COR-L47 (cell line): ENCODE results near the gene MAPK8IP2.
"Not testable (repeated sequence)": the region's sequence is repeated elsewhere in the genome, so short reads cannot be mapped to it uniquely, and the experiment has no call there.

Experiments used
- DNase-seq: peaks from one replicate; lab custom pipeline; 2025; lab: John Stamatoyannopoulos, UW

The MAPK8IP2 gene

DNA sequence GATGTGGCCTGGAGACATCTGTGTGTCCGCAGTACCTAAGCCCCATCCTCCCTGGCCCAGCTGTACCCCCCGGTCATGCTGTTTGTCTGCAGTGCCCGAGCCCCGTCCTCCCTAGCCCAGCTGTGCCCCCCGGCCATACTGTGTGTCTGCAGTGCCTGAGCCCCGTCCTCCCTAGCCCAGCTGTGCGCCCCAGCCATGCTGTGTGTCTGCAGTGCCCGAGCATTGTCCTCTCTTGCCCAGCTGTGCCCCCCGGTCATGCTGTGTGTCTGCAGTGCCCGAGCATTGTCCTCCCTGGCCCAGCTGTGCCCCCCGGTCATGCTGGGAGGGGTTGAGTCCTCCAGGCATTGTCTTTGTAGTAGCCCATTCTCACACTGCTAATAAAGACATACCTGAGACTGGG lies 35.0 kb downstream of the MAPK8IP2 start:
- DNase-seq = no peak

DNA sequence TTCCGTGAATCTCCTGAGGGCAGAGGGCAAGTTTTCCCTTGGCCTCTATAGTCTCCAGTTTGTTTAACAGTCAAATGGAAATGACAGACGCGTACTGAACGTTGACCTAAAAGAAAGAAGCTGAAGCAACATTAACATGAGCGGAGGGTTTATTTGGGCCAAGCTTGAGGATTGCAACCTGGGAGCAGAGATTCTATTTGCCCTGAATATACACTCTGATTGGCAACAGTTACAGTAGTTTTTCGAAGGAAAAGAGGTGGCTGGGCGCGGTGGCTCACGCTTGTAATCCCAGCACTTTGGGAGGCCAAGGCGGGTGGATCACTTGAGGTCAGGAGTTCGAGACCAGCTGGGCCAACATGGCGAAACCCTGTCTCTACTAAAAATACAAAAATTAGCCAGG lies 39.7 kb downstream of the MAPK8IP2 start:
- not testable (repeated sequence) for DNase-seq

DNA sequence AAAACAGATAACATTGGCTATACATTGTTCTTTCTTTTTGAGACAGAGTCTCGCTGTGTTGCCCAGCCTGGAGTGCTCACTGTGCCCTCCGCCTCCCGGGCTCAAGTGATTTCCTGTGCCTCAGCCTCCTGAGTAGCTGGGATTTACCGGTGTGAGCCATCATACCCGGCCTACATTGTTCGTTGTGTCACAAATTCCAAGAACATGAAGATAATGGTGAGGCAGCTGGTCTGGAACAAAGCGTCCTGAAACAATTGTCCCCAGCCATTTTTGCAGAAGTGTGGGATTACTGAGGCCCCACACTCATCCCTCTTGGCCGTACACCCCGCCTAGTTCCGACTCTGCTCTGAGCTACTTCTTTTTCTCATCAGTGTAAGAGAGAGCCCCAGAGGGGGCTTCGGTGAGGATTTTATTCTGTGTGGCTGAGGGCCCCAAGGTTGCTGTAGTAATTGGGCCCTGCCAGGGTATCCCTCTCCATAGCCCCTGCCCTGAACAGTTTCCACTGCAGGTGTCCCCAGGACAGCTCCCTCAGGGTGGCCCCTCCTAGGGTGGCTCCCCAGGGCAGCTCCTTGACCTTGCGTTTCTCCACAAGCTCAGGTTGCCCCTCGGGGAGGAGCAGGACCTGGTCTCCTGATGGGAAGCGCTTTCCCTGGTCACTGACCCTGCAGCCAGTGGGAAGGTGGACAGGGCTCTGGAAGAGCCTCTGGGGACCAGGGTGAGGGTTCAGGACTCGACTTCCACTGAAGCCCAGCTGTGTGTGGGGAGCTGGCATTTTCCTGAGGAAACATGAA lies 40.5 kb downstream of the MAPK8IP2 start:
- no peak for DNase-seq

DNA sequence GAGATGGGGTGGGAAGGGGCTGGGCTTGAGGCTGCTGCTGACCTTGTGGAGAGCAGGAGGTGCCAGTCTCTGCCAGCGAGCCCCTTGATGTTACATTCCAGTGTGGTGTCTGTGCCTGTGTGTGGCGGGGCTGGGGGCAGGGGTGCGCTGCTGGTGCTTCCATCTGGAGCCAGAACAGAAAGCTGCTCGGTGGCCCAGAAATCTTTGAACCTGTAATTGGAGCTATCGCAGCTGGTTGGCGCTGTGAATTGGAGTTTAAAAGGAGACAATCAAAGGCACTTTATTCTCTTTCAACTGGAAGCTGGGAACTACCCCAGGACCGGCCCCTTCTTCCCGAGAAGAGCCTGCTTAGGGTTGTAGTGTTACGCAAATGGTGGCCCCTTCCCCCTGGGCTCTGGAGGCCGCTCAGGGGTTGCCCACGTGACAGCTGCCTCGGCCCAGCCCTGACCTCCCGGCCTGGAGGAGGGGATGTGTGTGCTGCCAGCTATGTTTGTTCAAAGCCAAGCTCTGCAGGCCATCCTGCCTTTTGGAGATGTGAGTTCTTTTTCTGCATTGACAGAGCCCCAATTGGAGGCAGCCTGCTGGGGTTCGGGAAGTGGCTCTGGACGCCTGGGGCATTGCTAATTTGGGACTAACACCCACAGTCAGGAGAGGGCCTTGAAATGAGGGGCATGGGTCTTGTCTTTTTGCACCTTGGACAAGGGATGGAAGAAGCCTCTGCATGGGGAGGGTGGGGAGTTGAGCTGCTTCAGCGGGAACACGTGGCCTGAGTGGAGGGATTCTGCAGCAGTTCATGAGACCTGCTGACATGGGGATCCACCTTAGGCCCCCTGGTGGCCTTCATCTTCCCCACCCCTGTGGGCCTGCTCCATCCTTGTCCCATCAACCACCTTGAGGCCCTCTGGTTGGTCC lies 41.4 kb downstream of the MAPK8IP2 start:
- DNase-seq = no peak

DNA sequence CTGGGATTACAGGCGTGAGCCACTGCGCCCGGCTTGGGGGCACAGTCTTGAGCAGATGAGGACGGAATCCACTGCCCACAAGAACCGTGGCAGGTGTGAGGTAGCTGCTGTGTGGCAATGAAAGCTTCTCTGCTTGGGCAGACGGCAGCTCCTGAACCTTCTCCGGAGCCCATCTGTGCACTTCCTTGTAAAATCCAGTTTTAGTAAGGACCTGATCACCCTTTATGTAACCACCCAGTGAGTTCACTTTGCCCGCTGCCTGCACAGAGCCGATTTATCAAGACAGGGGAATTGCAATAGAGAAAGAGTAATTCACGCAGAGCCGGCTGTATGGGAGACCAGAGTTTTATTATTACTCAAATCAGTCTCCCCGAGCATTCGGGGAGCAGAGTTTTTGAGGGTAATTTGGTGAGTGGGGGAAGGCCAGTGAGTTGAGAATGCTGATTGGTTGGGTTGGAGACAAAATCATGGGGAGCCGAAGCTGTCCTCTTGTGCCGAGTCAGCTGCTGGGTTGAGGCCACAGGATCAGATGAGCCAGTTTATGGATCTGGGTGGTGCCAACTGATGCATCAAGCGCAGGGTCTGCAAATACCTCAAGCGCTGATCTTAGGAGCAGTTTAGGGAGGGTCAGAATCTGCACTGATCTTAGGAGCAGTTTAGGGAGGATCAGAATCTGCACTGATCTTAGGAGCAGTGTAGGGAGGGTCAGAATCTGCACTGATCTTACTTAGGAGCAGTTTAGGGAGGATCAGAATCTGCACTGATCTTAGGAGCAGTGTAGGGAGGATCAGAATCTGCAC lies 42.6 kb downstream of the MAPK8IP2 start:
- not testable (repeated sequence) for DNase-seq

DNA sequence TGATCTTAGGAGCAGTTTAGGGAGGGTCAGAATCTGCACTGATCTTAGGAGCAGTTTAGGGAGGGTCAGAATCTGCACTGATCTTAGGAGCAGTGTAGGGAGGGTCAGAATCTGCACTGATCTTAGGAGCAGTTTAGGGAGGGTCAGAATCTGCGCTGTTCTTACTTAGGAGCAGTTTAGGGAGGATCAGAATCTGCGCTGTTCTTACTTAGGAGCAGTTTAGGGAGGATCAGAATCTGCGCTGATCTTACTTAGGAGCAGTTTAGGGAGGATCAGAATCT lies 43.2 kb downstream of the MAPK8IP2 start:
- not testable (repeated sequence) for DNase-seq

DNA sequence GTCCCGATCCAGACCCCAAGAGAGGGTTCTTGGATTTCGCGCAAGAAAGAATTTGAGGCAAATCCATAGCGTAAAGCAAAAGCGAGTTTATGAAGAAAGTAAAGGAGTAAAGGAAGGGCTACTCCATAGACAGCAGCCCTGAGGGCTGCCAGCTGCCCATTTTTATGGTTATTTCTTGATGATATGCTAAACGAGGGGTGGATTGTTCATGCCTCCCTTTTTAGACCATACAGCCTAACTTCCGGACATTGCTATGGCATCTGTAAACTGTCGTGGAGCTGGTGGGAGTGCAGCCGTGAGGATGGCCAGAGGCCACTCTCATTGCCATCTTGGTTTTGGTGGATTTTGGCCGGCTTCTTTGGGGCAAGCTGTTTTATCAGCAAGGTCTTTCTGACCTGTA lies 52.7 kb downstream of the MAPK8IP2 start:
- no peak for DNase-seq

DNA sequence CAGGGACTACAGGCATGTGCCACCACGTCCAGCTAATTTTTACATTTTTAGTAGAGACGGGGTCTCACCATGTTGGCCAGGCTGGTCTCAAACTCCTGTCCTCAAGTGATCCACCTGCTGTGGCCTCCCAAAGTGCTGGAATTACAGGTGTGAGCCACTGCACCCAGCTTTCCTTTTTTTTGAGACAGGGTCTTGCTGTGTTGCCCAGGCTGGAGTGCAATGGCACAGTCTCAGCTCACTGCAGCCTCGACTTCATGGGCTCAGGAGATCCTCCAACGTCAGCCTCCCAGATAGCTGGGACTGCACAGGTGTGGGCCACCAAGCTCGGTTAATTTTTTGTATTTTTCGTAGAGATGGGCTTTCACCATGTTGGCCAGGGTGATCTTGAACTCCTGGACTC lies 54.1 kb downstream of the MAPK8IP2 start:
- not testable (repeated sequence) for DNase-seq

DNA sequence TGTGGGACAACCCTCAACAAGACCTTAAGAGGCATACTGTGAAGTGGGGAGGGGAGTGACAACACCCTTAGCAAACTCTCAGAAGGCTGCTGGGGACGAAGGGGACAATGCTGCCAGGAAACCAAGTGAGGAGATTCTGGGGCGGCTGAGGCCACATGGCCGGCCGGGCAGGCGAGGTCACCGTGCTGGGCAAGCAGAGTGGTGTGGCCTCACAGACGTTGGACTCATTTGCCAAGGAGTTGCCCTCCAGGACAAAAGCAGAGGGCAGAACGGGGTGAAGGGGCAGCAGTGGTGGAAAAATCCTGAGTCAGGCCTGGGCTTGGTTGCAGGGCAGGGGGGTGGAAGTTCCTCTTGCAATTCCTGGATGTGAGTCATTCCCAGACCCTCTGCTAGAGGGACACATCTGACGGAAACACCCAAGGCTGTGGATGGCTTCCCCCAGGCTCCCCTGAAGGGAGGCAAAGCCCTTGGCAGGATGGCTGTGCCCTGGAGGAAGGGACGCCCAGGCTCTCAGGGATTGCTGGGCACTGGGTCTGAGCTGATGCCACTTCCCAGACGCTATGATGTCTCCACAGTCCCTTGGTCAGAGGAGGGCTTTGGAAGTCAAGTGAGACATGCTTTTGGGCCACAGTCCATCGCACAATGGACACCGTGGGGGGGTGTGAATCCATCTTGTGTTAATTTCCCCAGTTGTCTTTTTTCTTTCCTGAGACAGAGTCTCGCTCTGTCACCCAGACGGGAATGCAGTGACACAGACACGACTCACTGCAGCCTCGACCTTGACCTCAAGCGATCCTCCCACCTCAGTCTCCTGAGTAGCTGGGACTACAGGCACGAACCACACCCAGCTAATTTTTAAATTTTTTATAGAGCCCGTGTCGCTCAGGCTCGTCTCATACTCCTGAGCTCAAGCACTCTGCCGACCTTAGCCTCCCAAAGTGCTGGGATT lies 55.8 kb downstream of the MAPK8IP2 start:
- no peak for DNase-seq

DNA sequence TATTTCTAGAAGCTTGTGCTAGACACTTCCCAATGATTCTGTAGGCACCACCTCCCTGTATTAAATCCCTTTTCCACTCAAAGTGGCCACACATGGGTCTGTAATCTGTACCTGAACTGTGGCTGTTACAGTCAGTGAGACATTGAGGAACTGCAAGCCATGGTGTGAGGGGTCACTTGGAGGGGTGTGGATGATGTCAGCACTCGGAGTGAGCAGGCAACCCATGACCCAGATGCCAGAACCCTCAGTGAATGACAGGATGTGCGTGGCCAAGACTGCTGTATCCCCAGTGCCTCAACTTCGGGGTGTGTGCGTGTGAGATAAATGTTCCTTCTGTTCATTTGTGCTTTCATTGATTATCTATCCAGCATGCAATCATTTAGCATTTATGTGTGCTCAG lies 57.3 kb downstream of the MAPK8IP2 start:
- no peak for DNase-seq

DNA sequence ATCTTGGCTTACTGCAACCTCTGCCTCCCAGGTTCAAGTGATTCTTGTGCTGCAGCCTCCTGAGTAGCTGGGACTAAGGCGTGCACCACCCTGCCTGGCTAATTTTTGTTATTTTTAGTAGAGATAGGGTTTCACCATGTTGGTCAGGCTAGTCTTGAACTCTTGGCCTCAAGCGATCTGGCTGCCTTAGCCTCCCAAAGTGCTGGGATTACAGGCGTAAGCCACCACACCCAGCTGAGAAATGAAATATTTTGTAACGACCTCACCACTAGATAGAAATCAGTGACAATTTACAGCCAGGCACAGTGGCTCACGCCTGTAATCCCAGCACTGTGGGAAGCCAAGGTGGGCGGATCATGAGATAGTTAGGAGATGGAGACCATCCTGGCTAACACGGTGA lies 59.1 kb downstream of the MAPK8IP2 start:
- not testable (repeated sequence) for DNase-seq

DNA sequence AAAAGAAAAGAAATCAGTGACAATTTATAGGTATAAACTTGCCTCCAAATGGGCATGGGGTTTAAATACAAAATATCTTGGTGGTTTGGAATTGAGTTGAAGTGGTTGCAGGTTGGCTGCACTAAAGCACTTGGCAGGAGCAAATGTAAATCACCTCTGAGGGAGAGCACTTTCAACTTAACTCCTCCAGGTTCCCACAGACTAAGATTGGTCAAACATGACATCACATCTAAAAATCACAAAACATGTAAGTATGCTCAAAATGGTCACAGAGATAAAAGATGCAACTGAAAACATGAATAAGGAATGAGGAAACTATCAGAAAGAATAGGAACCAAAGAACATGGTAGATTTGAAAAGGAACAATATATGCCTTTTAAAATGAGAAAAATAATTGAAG lies 59.7 kb downstream of the MAPK8IP2 start:
- no peak for DNase-seq
